HCT116 (cell line): ENCODE results near the gene REPS2. TPM values are rescaled to one million over a fixed set of nuclear protein-coding genes. Genes with fewer than 3 reads are reported as not detected.

Experiments used
- ATAC-seq: fragments of 200-7000 bp; cut with Tn5 transposase; 2 replicates; pipeline ENCODE4 v1.9.1; 2020; ENCODE audit warnings: mild to moderate bottlenecking, moderate library complexity
- BruUV-seq: library from RNA; stranded (reverse); fragments of 400-500 nt; replicated peaks from 2 replicates; lab custom pipeline; 2021; lab: Mats Ljungman, UMichigan
- CTCF ChIA-PET: fragments of 300-600 bp; sonication (Branson Sonifier 250); formaldehyde crosslinking; loops from one replicate; lab custom pipeline; 2021; ENCODE audit warnings: antibody characterized with exemption; lab: Charles Lee
- POLR2A ChIA-PET: fragments of 300-600, 350-600 bp; sonication (Branson Sonifier 250); formaldehyde crosslinking; loops from one replicate; lab custom pipeline; 2021; ENCODE audit warnings: antibody characterized with exemption; lab: Charles Lee
- RAD21 ChIA-PET, 2 experiments: fragments of 300-600 bp; sonication (Branson Sonifier 250); formaldehyde crosslinking; loops; one replicate each; lab custom pipeline; 2023; ENCODE audit warnings: low total read pairs in 2 of 2; ENCODE audit not compliant: uncharacterized antibody in 2 of 2, unreplicated experiment in 2 of 2, low non-redundant PET in 1 of 2; lab: Charles Lee
- DNase-seq: peaks from one replicate; pipeline ENCODE4 v3.0.0-alpha.2; 2010; ENCODE audit warnings: low read depth, low spot score
- H2AFZ ChIP-seq: fragments of 200-600 bp; shearing (Covaris generic), sonication (generic); 2 replicates; pipeline ENCODE4 v1.6.1; 2017; ENCODE audit warnings: low read depth, mixed run types, mixed read lengths, antibody characterized with exemption, low read length; ENCODE audit not compliant: poor library complexity, severe bottlenecking
- H3K27ac ChIP-seq: 2 replicates; pipeline ENCODE4 v1.5.1; 2012; ENCODE audit warnings: low read depth, low read length
- H3K27me3 ChIP-seq: fragments of 200-600 bp; sonication (generic); 2 replicates; pipeline ENCODE4 v1.6.1; 2016; ENCODE audit warnings: mixed run types, low read length, mixed read lengths; ENCODE audit not compliant: insufficient read depth
- H3K36me3 ChIP-seq, 2 experiments: fragments of 200-500 bp in 1 of 2; fragments of 200-600 bp in 1 of 2; sonication (Bioruptor generic) in 1 of 2; sonication (generic) in 1 of 2; 2 replicates each; pipeline versions ENCODE4 v1.5.1 to v1.6.1; 2014 to 2016; ENCODE audit warnings: low read length in 2 of 2, inconsistent platforms in 1 of 2, mixed read lengths in 1 of 2, mixed run types in 1 of 2; ENCODE audit not compliant: insufficient read depth in 2 of 2, control insufficient read depth in 1 of 2
- H3K4me1 ChIP-seq, 2 experiments: fragments of 200-600 bp in 1 of 2; sonication (generic) in 1 of 2; 2 replicates each; pipeline versions ENCODE4 v1.5.1 to v1.6.1; 2012 to 2017; ENCODE audit warnings: low read length in 2 of 2, inconsistent platforms in 1 of 2, mild to moderate bottlenecking in 1 of 2, mixed read lengths in 1 of 2, mixed run types in 1 of 2, moderate library complexity in 1 of 2; ENCODE audit not compliant: insufficient read depth in 2 of 2, control insufficient read depth in 1 of 2
- H3K4me2 ChIP-seq: fragments of 200-600 bp; sonication (generic); 2 replicates; pipeline ENCODE4 v1.6.1; 2017; ENCODE audit warnings: mixed run types, low read length, mixed read lengths
- H3K4me3 ChIP-seq, 2 experiments: fragments of 200-600 bp in 1 of 2; sonication (generic) in 1 of 2; replicated peaks in 1 of 2; 2 replicates each; pipeline ENCODE4 v1.5.1; 2011 to 2016; ENCODE audit warnings: low read length in 2 of 2, control low read depth in 1 of 2, low read depth in 1 of 2, mild to moderate bottlenecking in 1 of 2, mixed read lengths in 1 of 2, mixed run types in 1 of 2
- H3K79me2 ChIP-seq: fragments of 200-600 bp; sonication (generic); 2 replicates; pipeline ENCODE4 v1.6.1; 2017; ENCODE audit warnings: mild to moderate bottlenecking, mixed run types, low read length, moderate library complexity, mixed read lengths; ENCODE audit not compliant: insufficient read depth
- H3K9ac ChIP-seq: fragments of 200-600 bp; sonication (generic); 2 replicates; pipeline ENCODE4 v1.6.1; 2016; ENCODE audit warnings: low read length, mixed read lengths
- H3K9me2 ChIP-seq: fragments of 200-600 bp; sonication (generic), shearing (Covaris generic); 2 replicates; pipeline ENCODE4 v1.6.1; 2017; ENCODE audit warnings: mixed run types, mild to moderate bottlenecking, moderate library complexity; ENCODE audit not compliant: insufficient read depth
- H3K9me3 ChIP-seq, 2 experiments: fragments of 200-500 bp in 1 of 2; fragments of 200-600 bp in 1 of 2; sonication (Bioruptor generic) in 1 of 2; sonication (generic) in 1 of 2; 2 replicates each; pipeline ENCODE4 v1.6.1; 2014 to 2017; ENCODE audit warnings: low read length in 2 of 2, mixed read lengths in 2 of 2, inconsistent platforms in 1 of 2, low read depth in 1 of 2, mild to moderate bottlenecking in 1 of 2, mixed run types in 1 of 2, moderate library complexity in 1 of 2; ENCODE audit not compliant: control insufficient read depth in 1 of 2, insufficient read depth in 1 of 2
- H4K20me1 ChIP-seq: fragments of 200-600 bp; sonication (generic), shearing (Covaris generic); 2 replicates; pipeline ENCODE4 v1.6.1; 2017; ENCODE audit warnings: mixed run types, mild to moderate bottlenecking, moderate library complexity; ENCODE audit not compliant: insufficient read depth
- CBX3 ChIP-seq: IDR thresholded peaks from 2 replicates; pipeline ENCODE4 v1.6.1; 2012; ENCODE audit warnings: low read depth
- EZH2 ChIP-seq: fragments of 200-600 bp; sonication (generic); IDR thresholded peaks from 2 replicates; pipeline ENCODE4 v1.6.1; 2017; ENCODE audit warnings: antibody characterized with exemption, mixed run types
- POLR2AphosphoS5 ChIP-seq: IDR thresholded peaks from 2 replicates; pipeline ENCODE4 v1.6.1; 2011; ENCODE audit warnings: mild to moderate bottlenecking, low read depth, low read length, moderate library complexity
- RAD21 ChIP-seq: IDR thresholded peaks from 2 replicates; pipeline ENCODE4 v1.6.1; 2012; ENCODE audit warnings: low read depth, mild to moderate bottlenecking
- SP1 ChIP-seq: IDR thresholded peaks from 2 replicates; pipeline ENCODE4 v1.6.1; 2012; ENCODE audit warnings: low read depth
- TCF7L2 ChIP-seq: IDR thresholded peaks from 2 replicates; pipeline ENCODE4 v1.7.0; 2011; ENCODE audit warnings: borderline replicate concordance, inconsistent platforms; ENCODE audit not compliant: insufficient read depth, insufficient read length; ENCODE audit errors: extremely low read depth
- YY1 ChIP-seq: IDR thresholded peaks from 2 replicates; pipeline ENCODE4 v1.6.1; 2011; ENCODE audit warnings: low read length, low read depth, moderate library complexity, mild to moderate bottlenecking; ENCODE audit not compliant: insufficient replicate concordance; ENCODE audit errors: extremely low read depth
- ZFX ChIP-seq: fragments of 450-650 bp; IDR thresholded peaks from 2 replicates; pipeline ENCODE4 v1.6.1; 2017
- intact Hi-C: fragments of 100-400 bp; cut with micrococcal nuclease; formaldehyde crosslinking; loops from 2 replicates; pipeline ENCODE4 v1.10.0; 2022
- total RNA-seq: library from RNA; stranded (reverse); gene quantifications from one replicate; pipeline ENCODE4 v1.2.1, GENCODE V29; 2021; ENCODE audit not compliant: unreplicated experiment
- TF ChIP-seq, protein P1 (sequence below): IDR thresholded peaks from 2 replicates; pipeline ENCODE4 v1.6.1; 2011; ENCODE audit warnings: mild to moderate bottlenecking, low read length, moderate library complexity; ENCODE audit not compliant: insufficient replicate concordance; ENCODE audit errors: extremely low read depth
- TF ChIP-seq, protein P2 (sequence below), 3 experiments: fragments of 200-600 bp in 1 of 3; sonication (generic) in 1 of 3; IDR thresholded peaks in 2 of 3; conservative IDR thresholded peaks in 1 of 3; 2 replicates each; pipeline ENCODE4 v1.5.1; 2012 to 2017; ENCODE audit warnings: low read depth in 2 of 3, low read length in 2 of 3, antibody characterized with exemption in 1 of 3, borderline replicate concordance in 1 of 3, control low read depth in 1 of 3, mild to moderate bottlenecking in 1 of 3, mixed read lengths in 1 of 3, mixed run types in 1 of 3, moderate library complexity in 1 of 3; ENCODE audit not compliant: insufficient read depth in 1 of 3
- TF ChIP-seq, protein P3 (sequence below): IDR thresholded peaks from 2 replicates; pipeline ENCODE4 v1.6.1; 2012

The REPS2 gene
- total RNA-seq, 1 experiment from 2014 or later, result 4.5 TPM

DNA sequence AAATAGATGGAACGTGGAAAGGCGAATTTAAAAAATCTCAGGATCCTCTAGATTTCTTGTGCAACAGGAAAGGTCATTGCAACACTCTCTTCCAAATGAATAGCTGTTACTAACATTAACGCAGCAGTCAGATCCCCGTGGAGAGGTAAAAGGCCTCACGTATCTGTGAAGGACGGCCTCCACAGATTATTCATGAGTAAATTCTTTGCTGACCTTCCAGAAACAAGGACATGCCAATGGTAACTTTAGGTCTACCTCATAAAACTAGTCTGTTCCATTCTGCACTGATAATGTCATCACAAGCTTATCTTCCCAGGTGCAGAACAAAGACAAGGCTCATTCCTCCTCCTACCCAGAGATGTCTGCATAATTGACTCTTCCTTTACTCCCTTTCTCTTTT is 16.1 kb upstream of the REPS2 start:
- Histone ChIP-seq H3K9ac (no peak overlapping the region), H3K9me3 (no peaks in the 10 kb centered on the region), H3K4me3 (no peak overlapping the region), H3K4me2 (no peak overlapping the region), H3K27me3 (no peaks in the 10 kb centered on the region)
- no peak for ATAC-seq
- POLR2A ChIA-PET, result no interaction called here
- TF ChIP-seq, protein P1, sequence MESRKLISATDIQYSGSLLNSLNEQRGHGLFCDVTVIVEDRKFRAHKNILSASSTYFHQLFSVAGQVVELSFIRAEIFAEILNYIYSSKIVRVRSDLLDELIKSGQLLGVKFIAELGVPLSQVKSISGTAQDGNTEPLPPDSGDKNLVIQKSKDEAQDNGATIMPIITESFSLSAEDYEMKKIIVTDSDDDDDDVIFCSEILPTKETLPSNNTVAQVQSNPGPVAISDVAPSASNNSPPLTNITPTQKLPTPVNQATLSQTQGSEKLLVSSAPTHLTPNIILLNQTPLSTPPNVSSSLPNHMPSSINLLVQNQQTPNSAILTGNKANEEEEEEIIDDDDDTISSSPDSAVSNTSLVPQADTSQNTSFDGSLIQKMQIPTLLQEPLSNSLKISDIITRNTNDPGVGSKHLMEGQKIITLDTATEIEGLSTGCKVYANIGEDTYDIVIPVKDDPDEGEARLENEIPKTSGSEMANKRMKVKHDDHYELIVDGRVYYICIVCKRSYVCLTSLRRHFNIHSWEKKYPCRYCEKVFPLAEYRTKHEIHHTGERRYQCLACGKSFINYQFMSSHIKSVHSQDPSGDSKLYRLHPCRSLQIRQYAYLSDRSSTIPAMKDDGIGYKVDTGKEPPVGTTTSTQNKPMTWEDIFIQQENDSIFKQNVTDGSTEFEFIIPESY, result no peak
- TF ChIP-seq POLR2AphosphoS5 (no peak), YY1 (no peak), RAD21 (no peak), ZFX (no peak), CBX3 (no peak), EZH2 (no peak), TCF7L2 (no peak), SP1 (no peak)
- TF ChIP-seq, protein P2, sequence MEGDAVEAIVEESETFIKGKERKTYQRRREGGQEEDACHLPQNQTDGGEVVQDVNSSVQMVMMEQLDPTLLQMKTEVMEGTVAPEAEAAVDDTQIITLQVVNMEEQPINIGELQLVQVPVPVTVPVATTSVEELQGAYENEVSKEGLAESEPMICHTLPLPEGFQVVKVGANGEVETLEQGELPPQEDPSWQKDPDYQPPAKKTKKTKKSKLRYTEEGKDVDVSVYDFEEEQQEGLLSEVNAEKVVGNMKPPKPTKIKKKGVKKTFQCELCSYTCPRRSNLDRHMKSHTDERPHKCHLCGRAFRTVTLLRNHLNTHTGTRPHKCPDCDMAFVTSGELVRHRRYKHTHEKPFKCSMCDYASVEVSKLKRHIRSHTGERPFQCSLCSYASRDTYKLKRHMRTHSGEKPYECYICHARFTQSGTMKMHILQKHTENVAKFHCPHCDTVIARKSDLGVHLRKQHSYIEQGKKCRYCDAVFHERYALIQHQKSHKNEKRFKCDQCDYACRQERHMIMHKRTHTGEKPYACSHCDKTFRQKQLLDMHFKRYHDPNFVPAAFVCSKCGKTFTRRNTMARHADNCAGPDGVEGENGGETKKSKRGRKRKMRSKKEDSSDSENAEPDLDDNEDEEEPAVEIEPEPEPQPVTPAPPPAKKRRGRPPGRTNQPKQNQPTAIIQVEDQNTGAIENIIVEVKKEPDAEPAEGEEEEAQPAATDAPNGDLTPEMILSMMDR (IDR thresholded peaks at IDR 0.05 in 2 of 3, conservative IDR thresholded peaks at IDR 0.05 in 1 of 3; ENCODE audit: borderline replicate concordance in 1 of 3, insufficient read depth in 1 of 3, low read depth in 2 of 3, low read length in 2 of 3), result no peak
- TF ChIP-seq, protein P3, sequence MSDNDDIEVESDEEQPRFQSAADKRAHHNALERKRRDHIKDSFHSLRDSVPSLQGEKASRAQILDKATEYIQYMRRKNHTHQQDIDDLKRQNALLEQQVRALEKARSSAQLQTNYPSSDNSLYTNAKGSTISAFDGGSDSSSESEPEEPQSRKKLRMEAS, result no peak
- TF ChIP-seq, all 23 proteins: peak for 0
- Histone ChIP-seq H2AFZ (no peak overlapping the region), H4K20me1 (no peaks in the 10 kb centered on the region), H3K9me2 (no peaks in the 10 kb centered on the region), H3K79me2 (no peaks in the 10 kb centered on the region), H3K36me3 (no peaks in the 10 kb centered on the region), H3K27ac (no peak overlapping the region), H3K4me1 (no peaks in the 10 kb centered on the region)
- BruUV-seq, result no TSS peak
- intact Hi-C loops, result no loop called here
- RAD21 ChIA-PET, result no interaction called here
- DNase-seq, result no peak
- CTCF ChIA-PET, result no interaction called here
